Lower lobe of right lung (tissue), 2 donors: ENCODE measurements around the gene PRKRIP1. TPM values are rescaled to one million over a fixed set of nuclear protein-coding genes. Genes with fewer than 3 reads are reported as not detected.
"Not testable (repeated sequence)": the region's sequence is repeated elsewhere in the genome, so short reads cannot be mapped to it uniquely, and the experiment has no call there.

Experiments used
- ATAC-seq, 2 donors: fragments of 200-7000 bp; cut with Tn5 transposase; one replicate each; pipeline ENCODE4 v1.9.1; 2020 to 2022; ENCODE audit warnings: mild to moderate bottlenecking in 2 of 2, moderate library complexity in 2 of 2
- DNase-seq: peaks from one replicate; pipeline ENCODE4 v3.0.0-alpha.2; 2020
- H3K27ac ChIP-seq: fragments of 200-600 bp; one replicate; pipeline ENCODE4 v1.8.0; 2022
- H3K27me3 ChIP-seq: fragments of 200-600 bp; one replicate; pipeline ENCODE4 v1.8.0; 2022; ENCODE audit warnings: low read depth
- H3K36me3 ChIP-seq: fragments of 200-600 bp; one replicate; pipeline ENCODE4 v1.8.0; 2022; ENCODE audit warnings: mild to moderate bottlenecking
- H3K4me1 ChIP-seq: fragments of 200-600 bp; one replicate; pipeline ENCODE4 v1.8.0; 2022
- H3K4me3 ChIP-seq: fragments of 200-600 bp; one replicate; pipeline ENCODE4 v1.8.0; 2022; ENCODE audit warnings: mild to moderate bottlenecking
- H3K9me3 ChIP-seq: fragments of 200-600 bp; one replicate; pipeline ENCODE4 v1.8.0; 2022
- CTCF ChIP-seq: fragments of 200-600 bp; IDR thresholded peaks from one replicate; pipeline ENCODE4 v1.8.0; 2022; ENCODE audit warnings: antibody characterized with exemption, mild to moderate bottlenecking
- intact Hi-C: fragments of 100-400 bp; cut with DNase I; formaldehyde crosslinking; loops from one replicate; pipeline ENCODE4 v1.11.0; 2022
- total RNA-seq: library from RNA; stranded (reverse); fragmentation: NEBNext Ultra II Directional; extraction: Animal tissue kit (Norgen Biotek cat#: 25700); gene quantifications from one replicate; pipeline ENCODE4 v1.2.1, GENCODE V29; 2021
- donor health status: DM: no; HTN: yes; CAD: no; lungs with severe emphysema.

Gene PRKRIP1
- total RNA-seq, 1 donor from 2014 or later, result 20.3 TPM

GRCh38 chr7:102376964-102377466 lies 19.1 kb upstream of the PRKRIP1 start:
- Histone ChIP-seq H3K36me3 (peaks cover 60% of the 10 kb centered on the region), H3K27ac (no peak overlapping the region), H3K4me1 (no peaks in the 10 kb centered on the region), H3K4me3 (no peak overlapping the region), H3K27me3 (no peaks in the 10 kb centered on the region), H3K9me3 (no peaks in the 10 kb centered on the region)
- DNase-seq (no peak), ATAC-seq (no peak)
- no peak for TF ChIP-seq CTCF
- intact Hi-C loops, result no loop called here

GRCh38 chr7:102380837-102381236 lies 15.3 kb upstream of the PRKRIP1 start:
- H3K36me3 ChIP-seq, result peaks cover 65% of the 10 kb centered on the region
- intact Hi-C loops, H3K27me3 ChIP-seq, H3K27ac ChIP-seq, H3K4me1 ChIP-seq, ATAC-seq, H3K4me3 ChIP-seq, H3K9me3 ChIP-seq, DNase-seq: not testable (repeated sequence)

- DNase-seq, intact Hi-C loops, H3K4me3 ChIP-seq, H3K4me1 ChIP-seq, H3K27ac ChIP-seq, H3K9me3 ChIP-seq, ATAC-seq, H3K27me3 ChIP-seq: not testable (repeated sequence)
- H3K36me3 ChIP-seq, result peaks cover 66% of the 10 kb centered on the region
These were observed 14.3 kb upstream of the PRKRIP1 start for GRCh38 chr7:102381696-102382425.

- H3K36me3 ChIP-seq, result peaks cover 29% of the 10 kb centered on the region
- ATAC-seq, result no peak
- no peak for TF ChIP-seq CTCF
- H3K27ac ChIP-seq, result no peak overlapping the region
- no peaks in the 10 kb centered on the region for H3K4me1 ChIP-seq
- intact Hi-C loops, result no loop called here
- H3K4me3 ChIP-seq, result no peak overlapping the region
- H3K9me3 ChIP-seq, result no peaks in the 10 kb centered on the region
- DNase-seq, result no peak
- no peaks in the 10 kb centered on the region for H3K27me3 ChIP-seq
These were observed 9.1 kb upstream of the PRKRIP1 start for GRCh38 chr7:102387064-102387463.

GRCh38 chr7:102389810-102390209 lies 6.4 kb upstream of the PRKRIP1 start:
- DNase-seq, result no peak
- no peak for TF ChIP-seq CTCF
- no peaks in the 10 kb centered on the region for H3K9me3 ChIP-seq
- ATAC-seq, result no peak
- no peak overlapping the region for H3K27ac ChIP-seq
- no peaks in the 10 kb centered on the region for H3K4me1 ChIP-seq
- no peak overlapping the region for H3K4me3 ChIP-seq
- intact Hi-C loops, result no loop called here
- peaks cover 35% of the 10 kb centered on the region for H3K36me3 ChIP-seq
- H3K27me3 ChIP-seq, result no peaks in the 10 kb centered on the region

GRCh38 chr7:102390697-102391484 lies 5.3 kb upstream of the PRKRIP1 start:
- H3K4me3 ChIP-seq, result no peak overlapping the region
- H3K4me1 ChIP-seq, result peaks cover 6% of the 10 kb centered on the region
- ATAC-seq (peak; percentile 91), DNase-seq (peak; percentile 84)
- no peak overlapping the region for H3K27ac ChIP-seq
- H3K36me3 ChIP-seq, result peaks cover 26% of the 10 kb centered on the region
- no peaks in the 10 kb centered on the region for H3K9me3 ChIP-seq
- H3K27me3 ChIP-seq, result no peaks in the 10 kb centered on the region
- intact Hi-C loops, result no loop called here
- peak; percentile 88 for TF ChIP-seq CTCF
